Hematopoietic multipotent progenitor cell treated with erythropoietin and hydrocortisone succinate and interleukin-3 and kit ligand, for 4 days (in vitro differentiated cells): ENCODE results near the gene PHIP.
"Not testable (repeated sequence)": the region's sequence is repeated elsewhere in the genome, so short reads cannot be mapped to it uniquely, and the experiment has no call there.

ENCODE experiments used
- DNase-seq: peaks from one replicate; pipeline ENCODE4 v3.0.0-alpha.2; 2015

Gene PHIP

DNA sequence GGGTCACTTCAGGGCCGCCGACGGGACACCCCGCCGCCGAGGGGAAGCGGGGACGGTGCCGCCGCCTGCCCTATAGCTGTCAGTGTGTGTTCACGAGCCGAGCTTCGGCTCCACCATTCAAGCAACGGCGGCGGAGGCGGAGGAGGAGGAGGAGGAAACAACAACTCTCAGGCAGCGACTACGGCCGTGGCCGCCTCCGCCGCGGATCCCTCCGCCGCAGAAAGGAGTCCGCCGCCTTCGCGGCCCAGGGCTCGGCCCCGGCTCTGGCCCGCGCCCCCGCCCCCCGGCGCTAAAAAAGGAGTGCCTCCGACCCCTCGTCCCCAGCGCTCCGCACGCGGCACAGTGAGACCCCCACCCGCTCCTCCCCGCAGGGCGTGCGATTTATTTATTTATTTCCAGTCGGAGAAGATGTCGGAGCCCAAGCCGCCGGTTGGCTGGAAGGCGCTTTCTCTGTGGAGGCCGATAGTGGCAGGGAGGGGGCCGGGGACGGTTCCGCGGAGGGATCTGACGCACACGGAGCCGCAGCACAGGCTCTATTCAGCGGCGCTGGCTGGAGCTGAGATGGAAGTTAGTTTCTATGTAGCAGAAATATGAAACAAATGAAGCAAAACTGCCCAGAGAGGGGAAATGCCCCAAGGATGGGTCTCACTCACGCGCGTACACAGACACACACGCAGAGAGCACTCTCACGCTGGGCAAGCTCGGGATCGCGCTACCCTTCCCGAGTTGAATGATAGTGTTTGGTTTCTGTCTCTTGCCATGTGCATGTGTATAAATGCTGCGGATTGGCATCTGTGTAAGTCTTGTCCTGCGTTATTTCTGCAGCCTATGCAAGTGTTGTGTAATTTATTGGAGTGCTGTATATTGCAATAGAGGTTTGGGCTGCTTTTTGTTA is at the start of gene PHIP:
Gene PHIP (minus strand): TSS at position 180 of the 895 bp plus-strand sequence. CDS start 186 bp downstream, outside the sequence.
- peak; percentile 97 for DNase-seq

DNA sequence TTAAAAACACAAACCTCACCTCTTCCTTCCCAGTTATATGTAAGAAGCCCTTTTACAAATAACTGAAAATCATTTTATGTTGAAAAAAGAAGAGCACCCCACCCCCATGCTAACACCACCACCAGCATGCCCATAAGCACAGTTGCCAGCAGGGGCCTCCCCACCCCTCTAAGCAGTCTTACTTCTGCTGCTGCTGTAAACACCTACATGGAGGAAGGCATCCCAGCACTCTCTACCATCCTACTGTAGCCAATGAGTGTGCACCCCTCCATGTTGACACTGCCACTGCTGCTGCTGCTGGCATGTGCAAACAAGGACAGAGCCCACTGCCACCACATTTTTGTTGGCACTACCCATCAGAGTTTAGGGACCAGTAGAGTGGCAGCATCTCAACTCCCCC is 49.6 kb upstream of the PHIP start:
- DNase-seq, result peak; percentile 7

DNA sequence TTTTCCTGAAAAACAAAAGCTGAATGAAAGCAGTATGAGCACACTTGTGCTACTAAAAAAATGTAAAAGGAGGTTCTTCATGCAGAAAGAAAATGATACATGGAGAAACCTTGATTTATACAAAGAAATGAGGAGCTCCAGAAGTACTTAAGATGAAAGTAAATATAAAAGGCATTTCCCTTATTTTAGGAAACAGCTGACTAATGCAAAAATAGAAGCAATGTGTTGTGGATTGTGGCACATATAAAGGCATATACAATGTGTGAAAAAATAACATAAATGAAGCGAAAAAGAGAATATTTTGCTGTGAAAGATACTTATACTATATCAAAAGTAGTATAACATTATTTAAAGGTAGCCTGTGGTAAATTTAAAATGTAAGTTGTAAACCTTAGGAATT is 41.2 kb upstream of the PHIP start:
- DNase-seq, result no peak

DNA sequence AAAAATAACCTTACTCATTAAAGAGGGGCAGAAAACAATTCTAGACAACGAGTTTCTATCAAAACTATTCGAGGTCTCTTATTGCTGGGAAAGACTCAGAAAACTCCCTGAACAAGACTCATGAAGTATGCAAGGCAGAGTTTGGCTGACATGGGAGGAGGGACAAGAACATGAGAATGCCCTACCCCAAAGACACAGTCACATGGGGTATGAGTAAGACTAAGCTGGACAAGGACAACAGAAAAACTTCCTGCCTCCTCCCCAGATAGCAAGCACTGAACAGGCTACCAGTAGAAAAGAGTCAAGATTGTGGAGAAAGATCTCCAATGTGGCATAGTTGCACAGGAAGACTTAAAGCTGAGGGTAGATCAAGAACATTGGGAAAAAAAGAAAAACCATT is 39.7 kb upstream of the PHIP start:
- no peak for DNase-seq

DNA sequence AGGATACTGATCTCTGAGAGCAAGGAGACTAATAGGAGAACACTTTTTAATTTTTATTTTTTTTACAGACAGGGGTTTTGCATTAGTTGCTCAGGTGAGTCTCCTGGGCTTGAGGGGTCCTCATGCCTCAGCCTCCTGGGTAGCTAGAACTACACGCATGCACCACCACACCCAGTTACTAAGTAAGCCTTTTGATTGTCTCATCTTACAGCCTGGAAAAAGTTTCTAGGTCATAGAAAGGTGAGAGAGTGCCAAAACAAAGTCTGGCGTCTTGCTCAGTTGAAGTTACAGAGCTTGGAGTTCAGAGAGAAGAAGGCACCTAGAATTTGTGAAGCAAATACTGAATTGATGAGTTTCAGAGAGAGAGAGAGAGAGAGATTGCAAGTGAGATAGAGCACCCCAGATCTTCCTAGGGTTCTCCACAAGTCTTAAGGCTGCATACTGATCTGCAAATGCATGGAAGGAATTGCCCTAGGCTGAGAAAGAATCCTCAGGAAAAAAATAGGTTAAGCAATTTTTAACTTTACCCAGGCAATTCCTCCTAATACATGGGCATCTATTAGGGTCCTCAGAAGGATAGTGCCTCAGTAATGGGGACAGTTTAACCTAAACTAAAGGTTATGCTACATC is 37.6 kb upstream of the PHIP start:
- no peak for DNase-seq

DNA sequence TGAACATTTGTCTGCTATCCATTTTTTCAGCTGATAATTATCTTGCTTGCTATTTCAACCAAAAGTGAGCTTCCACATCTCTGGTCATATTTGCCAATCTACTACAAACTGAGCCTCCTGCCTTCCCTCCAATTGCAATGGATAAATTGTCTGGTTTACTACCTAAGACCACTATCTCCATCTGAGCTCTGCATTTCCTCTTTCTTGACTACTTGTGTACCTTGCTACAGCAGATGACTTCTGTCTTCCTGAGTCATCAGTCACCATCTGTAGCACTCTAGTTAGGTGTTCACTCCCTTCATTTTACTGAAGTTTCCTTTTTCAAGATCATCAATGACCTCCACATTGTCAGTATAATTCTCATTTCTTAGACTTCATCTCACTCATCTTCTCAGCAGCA is 33.5 kb upstream of the PHIP start:
- no peak for DNase-seq

DNA sequence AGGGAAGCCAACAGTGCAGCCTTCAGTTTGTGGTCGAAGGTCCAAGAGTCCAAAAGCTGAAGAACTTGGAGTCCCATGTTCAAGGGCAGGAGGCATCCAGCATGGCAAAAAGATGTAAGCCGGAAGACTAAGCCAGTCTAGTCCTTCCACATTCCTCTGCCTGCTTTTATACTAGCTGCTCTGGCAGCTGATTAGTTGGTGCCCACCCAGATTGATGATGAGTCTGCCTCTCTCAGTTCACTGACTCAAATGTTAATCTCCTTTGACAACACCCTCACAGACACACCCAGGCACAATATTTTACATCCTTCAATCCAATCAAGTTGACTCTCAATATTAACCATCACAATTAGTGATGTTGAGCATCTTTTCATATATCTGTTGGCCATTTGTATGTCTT is 23.1 kb upstream of the PHIP start:
- DNase-seq, result no peak

- no peak for DNase-seq
Measured at GRCh38 chr6:79100304-79100703, 22.2 kb upstream of the PHIP start.

- DNase-seq, result no peak
Measured at GRCh38 chr6:79094938-79095337, 16.9 kb upstream of the PHIP start.

- not testable (repeated sequence) for DNase-seq
Measured at GRCh38 chr6:79091801-79092200, 13.7 kb upstream of the PHIP start.

- no peak for DNase-seq
Measured at GRCh38 chr6:79089552-79090404, 11.7 kb upstream of the PHIP start.

DNA sequence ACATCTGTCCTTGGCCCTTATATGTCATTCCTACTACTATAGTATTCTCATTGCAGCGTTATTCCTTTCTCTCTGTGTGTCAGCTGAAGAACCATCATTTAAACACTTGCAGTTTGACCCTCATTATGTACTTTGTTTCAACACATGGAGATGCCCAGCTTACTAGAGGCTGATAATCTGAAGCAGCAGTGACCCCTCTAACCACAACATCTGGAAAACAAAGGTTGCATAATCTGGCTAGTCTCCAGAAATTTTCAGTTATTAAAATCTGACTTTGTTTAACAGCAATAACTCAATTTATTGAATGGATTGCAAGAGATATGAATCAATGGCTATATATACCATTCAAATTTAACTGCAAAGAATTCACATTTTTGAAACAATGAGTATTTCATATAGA is 6.6 kb upstream of the PHIP start:
- DNase-seq, result peak; percentile 75

- DNase-seq, result peak; percentile 22
Measured at GRCh38 chr6:79082304-79082703, 4.2 kb upstream of the PHIP start.

DNA sequence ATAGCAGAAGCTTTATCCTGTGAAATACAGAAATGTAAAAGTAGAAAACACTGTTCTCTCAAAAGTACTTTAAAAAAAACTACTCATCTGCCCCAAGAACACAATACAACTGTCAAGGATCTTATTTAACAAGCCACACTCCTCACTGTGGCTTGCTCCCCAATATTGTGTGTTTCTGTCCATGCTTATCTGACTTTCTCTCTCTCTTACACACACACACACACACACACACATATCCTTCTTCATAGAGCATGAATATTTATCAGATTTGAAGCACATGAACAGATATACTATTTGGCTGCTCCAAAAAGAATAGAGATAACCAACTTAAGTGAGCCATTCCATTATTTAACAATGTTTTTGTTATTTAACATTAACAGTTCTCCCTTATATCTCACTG is 3.6 kb upstream of the PHIP start:
- peak; percentile 45 for DNase-seq

- DNase-seq, result peak; percentile 48
Measured at GRCh38 chr6:79079561-79080041, 1.5 kb upstream of the PHIP start.

DNA sequence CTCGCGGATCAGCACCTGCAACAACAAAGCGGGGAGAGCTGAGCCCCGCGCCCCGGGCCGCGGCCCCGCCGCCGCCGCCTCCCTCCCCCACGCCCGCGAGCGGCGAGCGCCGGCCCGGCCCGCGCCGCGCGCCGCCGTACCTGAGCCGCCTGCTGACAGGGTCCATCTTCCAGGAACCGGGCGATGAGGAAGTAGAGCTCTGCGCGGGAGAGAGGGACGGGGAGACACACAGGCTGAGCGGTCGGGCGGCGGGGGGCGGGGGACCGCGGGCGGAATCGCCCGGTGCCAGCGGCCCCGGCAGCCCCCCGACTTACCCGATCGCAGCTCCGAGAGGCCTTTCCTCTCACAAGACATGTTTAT is 359 bp downstream of the PHIP start:
- peak; percentile 84 for DNase-seq

DNA sequence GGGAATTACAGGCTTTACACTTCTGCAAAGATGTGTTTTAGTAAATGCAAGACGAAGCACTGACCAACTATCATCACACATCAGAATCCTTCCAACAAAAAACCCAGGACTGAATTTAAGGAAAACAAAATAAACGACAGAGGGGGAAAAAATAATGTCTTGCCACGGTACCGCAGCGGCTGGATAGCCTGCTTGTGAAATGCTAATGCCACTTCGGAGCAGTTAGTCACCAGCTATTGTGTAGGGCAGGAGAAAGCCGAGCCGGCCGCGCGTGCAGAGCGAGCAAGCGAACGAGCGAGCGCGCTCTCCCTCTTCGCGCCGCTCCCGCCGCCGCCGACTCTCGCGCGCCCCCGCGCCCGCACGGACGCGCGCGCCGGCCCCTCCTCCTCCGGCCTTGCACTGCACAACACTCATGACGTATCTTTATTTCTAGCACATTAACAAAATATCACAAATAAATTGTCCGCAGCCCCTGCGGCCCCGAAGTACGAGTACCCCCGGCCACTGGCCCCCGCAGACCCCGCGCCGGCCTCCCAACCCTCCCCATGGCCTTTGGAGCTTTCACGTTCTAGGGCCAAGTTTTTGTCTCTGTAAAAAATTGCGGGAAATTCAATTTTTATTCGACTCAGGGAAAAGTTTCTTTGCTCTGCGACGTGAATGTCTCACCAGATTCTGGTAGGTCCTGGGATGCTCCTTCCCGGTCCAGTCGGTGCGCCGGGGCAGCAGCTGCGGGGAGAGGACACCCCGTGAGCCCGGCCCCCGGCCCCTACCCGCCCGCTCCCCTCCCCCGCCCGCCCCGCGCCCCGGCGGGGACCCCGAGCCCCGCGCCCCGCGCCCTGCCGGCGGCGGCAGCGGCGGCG is 1.0 kb downstream of the PHIP start:
- DNase-seq, result peak; percentile 94

DNA sequence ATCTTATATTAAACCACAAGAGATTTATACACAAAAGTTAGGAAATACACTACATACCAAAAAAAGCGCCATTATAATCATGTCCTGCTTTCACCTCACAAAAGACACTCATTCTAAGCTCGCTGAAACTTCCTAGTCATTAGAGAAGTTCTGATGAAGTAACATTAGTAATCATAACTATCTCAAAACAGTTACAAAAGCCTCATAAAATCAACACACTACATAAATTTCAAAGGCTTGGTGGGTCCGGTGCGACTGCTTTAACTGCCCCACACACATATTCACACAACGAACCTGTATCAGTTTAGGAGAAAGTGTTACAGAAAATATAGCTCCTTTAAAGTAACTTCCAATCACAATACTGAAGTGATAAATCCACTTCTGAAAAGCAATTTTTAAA is 1.9 kb downstream of the PHIP start:
- DNase-seq, result peak; percentile 47

DNA sequence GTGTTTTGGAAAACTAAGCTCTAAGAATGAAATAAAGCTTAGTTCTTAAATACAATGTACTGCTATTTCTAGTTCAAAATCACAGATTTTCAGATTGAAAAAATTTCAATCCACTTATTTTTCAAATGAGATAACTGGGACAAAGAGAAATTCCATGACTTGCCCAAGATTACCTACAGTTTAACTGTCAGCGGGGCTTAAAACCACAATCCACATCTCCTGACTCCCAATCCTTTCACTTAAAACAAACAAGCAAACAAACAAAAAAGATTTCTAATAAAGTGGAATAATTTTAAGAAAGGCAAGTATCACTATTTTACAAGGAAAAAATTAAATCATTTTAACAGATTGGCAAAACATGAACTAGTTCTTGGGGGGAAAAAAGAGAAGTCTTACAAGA is 4.2 kb downstream of the PHIP start:
- DNase-seq, result no peak

GRCh38 chr6:79072640-79073181 is 5.3 kb downstream of the PHIP start:
- no peak for DNase-seq

DNA sequence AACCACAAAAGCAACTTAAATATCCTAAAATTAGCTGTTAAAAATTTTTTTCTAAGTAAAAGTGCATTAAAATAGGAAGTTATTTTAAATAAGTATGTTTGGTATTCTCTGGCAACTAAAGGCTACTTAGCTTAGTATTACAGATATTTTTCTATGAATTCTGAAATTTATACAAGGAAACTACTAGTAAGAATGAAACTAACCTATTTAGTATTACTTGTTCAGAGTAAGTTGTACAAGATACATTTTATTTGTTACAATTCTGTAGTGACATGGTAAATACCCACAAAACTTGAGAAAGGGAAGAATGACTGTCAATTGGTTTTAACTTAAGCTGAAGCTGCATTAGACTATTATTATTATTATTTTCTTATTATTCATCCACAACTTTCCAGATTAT is 6.5 kb downstream of the PHIP start:
- DNase-seq, result no peak

DNA sequence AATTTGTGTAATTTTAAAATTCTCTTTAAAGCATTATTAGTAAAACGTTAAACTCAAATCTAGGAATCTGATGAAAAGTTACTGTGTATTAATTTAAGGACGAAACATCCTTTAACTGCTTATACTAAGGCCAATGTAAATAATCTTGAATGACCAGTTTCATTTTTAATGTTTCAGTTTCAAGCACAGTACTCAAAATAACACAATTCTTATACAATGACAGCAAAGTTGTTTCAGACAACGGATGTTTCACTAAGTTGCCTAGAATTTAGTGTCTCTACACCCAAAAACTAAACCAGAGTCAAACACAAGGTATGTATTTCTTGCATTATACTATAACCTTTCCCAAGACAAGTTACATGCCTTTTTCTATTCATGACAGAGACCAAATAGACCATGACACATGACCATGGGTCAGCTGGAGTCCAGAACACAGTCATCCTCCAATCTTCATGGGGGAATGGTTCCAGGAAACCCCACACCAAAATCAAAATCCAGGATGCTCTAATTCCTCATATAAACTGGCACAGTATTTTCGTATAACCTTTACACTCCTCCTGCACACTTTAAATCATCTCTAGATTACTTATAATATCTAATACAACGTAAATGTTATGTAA is 7.7 kb downstream of the PHIP start:
- DNase-seq, result no peak
